GM23338 (cell line): ENCODE data around the gene CAMTA1. TPM values are rescaled to one million over a fixed set of nuclear protein-coding genes. Genes with fewer than 3 reads are reported as not detected.

Source experiments
- ATAC-seq: fragments of 200-7000 bp; cut with Tn5 transposase; 3 replicates; pipeline ENCODE4 v1.9.1; 2020
- DNase-seq: peaks from one replicate; pipeline ENCODE4 v3.0.0-alpha.2; 2015; ENCODE audit warnings: low spot score
- H2AFZ ChIP-seq: fragments of 200-600 bp; sonication (generic); 2 replicates; pipeline ENCODE4 v1.8.0; 2016; ENCODE audit warnings: antibody characterized with exemption, mild to moderate bottlenecking, moderate library complexity
- H3F3A ChIP-seq: fragments of 200-600 bp; sonication (generic); replicated peaks from 2 replicates; pipeline ENCODE4 v1.8.0; 2017; ENCODE audit warnings: antibody characterized with exemption, mixed run types, low read depth
- H3K27ac ChIP-seq: fragments of 200-600 bp; sonication (generic); 2 replicates; pipeline ENCODE4 v1.6.1; 2016; ENCODE audit warnings: low read depth
- H3K27me3 ChIP-seq: fragments of 200-600 bp; sonication (generic); 2 replicates; pipeline ENCODE4 v1.8.0; 2016; ENCODE audit warnings: mild to moderate bottlenecking, mixed run types, moderate library complexity; ENCODE audit not compliant: insufficient read depth
- H3K36me3 ChIP-seq: fragments of 200-600 bp; sonication (generic); 2 replicates; pipeline ENCODE4 v1.8.0; 2016; ENCODE audit warnings: mild to moderate bottlenecking; ENCODE audit not compliant: insufficient read depth
- H3K4me1 ChIP-seq: fragments of 200-600 bp; sonication (generic); 2 replicates; pipeline ENCODE4 v1.8.0; 2016; ENCODE audit warnings: mild to moderate bottlenecking, moderate library complexity; ENCODE audit not compliant: insufficient read depth
- H3K4me2 ChIP-seq: fragments of 200-600 bp; sonication (generic); 2 replicates; pipeline ENCODE4 v1.7.1; 2017; ENCODE audit warnings: mixed run types
- H3K4me3 ChIP-seq: fragments of 200-600 bp; sonication (generic); 2 replicates; pipeline ENCODE4 v1.6.1; 2016; ENCODE audit warnings: mixed run types
- H3K79me2 ChIP-seq: fragments of 200-600 bp; sonication (generic); replicated peaks from 2 replicates; pipeline ENCODE4 v1.8.0; 2017; ENCODE audit warnings: mild to moderate bottlenecking; ENCODE audit not compliant: insufficient read depth
- H3K9me2 ChIP-seq: fragments of 200-600 bp; sonication (generic); 2 replicates; pipeline ENCODE4 v1.8.0; 2017; ENCODE audit not compliant: insufficient read depth
- H4K20me1 ChIP-seq: fragments of 200-600 bp; sonication (generic); replicated peaks from 2 replicates; pipeline ENCODE4 v1.8.0; 2017; ENCODE audit warnings: mild to moderate bottlenecking; ENCODE audit not compliant: insufficient read depth
- H3K27ac Mint-ChIP-seq: 2 replicates; pipeline ENCODE4 v1.8.0; 2020; ENCODE audit warnings: inconsistent platforms, mild to moderate bottlenecking, moderate library complexity, mixed read lengths
- H3K27me3 Mint-ChIP-seq: 3 replicates; pipeline ENCODE4 v1.8.0; 2022; ENCODE audit warnings: low read depth, mild to moderate bottlenecking, moderate library complexity, mixed read lengths, inconsistent platforms; ENCODE audit not compliant: insufficient read depth, poor library complexity
- H3K36me3 Mint-ChIP-seq: 3 replicates; pipeline ENCODE4 v1.8.0; 2021; ENCODE audit warnings: low read depth, mild to moderate bottlenecking, inconsistent platforms, moderate library complexity, mixed read lengths
- H3K4me1 Mint-ChIP-seq: 3 replicates; pipeline ENCODE4 v1.8.0; 2020; ENCODE audit warnings: mild to moderate bottlenecking, inconsistent platforms, mixed read lengths
- H3K4me3 Mint-ChIP-seq: 3 replicates; pipeline ENCODE4 v1.8.0; 2021; ENCODE audit warnings: moderate library complexity, mild to moderate bottlenecking, inconsistent platforms, mixed read lengths
- H3K9me3 Mint-ChIP-seq: 3 replicates; pipeline ENCODE4 v1.8.0; 2020; ENCODE audit warnings: moderate library complexity, mild to moderate bottlenecking, inconsistent platforms, mixed read lengths
- CREB1 ChIP-seq: fragments of 250-450 bp; sonication (Bioruptor Pico); IDR thresholded peaks from 2 replicates; pipeline ENCODE4 v1.5.0; 2020; ENCODE audit warnings: low read depth, mild to moderate bottlenecking, moderate library complexity
- EZH2 ChIP-seq: fragments of 200-600 bp; sonication (generic); IDR thresholded peaks from one replicate; pipeline ENCODE4 v1.8.0; 2017; ENCODE audit warnings: antibody characterized with exemption, mild to moderate bottlenecking, low read depth; ENCODE audit not compliant: unreplicated experiment
- EZH2phosphoT487 ChIP-seq: fragments of 200-600 bp; sonication (generic); IDR thresholded peaks from one replicate; pipeline ENCODE4 v1.8.1; 2018; ENCODE audit warnings: antibody characterized with exemption; ENCODE audit not compliant: unreplicated experiment
- JUNB ChIP-seq: IDR thresholded peaks from one replicate; pipeline ENCODE4 v1.6.1; 2016; ENCODE audit warnings: antibody characterized with exemption; ENCODE audit not compliant: unreplicated experiment
- NANOG ChIP-seq: IDR thresholded peaks from 2 replicates; pipeline ENCODE4 v1.6.1; 2016; ENCODE audit warnings: antibody characterized with exemption, borderline replicate concordance
- STAT1 ChIP-seq: IDR thresholded peaks from one replicate; pipeline ENCODE4 v1.6.1; 2016; ENCODE audit warnings: antibody characterized with exemption; ENCODE audit not compliant: unreplicated experiment
- ZNF114 ChIP-seq: fragments of 250-450 bp; sonication (Bioruptor Pico); IDR thresholded peaks from 2 replicates; pipeline ENCODE4 v1.5.0; 2020; ENCODE audit warnings: mild to moderate bottlenecking, moderate library complexity
- ZNF331 ChIP-seq: fragments of 250-450 bp; sonication (Bioruptor Pico); IDR thresholded peaks from 2 replicates; pipeline ENCODE4 v1.5.0; 2020; ENCODE audit warnings: low read depth, mild to moderate bottlenecking, moderate library complexity
- polyA plus RNA-seq: library from polyadenylated mRNA; unstranded; fragments of >200 nt; fragmentation: Nextera tagmentation; extraction: Ambion mirVana; gene quantifications from 2 replicates; pipeline ENCODE4 v1.2.1, GENCODE V29; 2016
- total RNA-seq: library from RNA; depleted of rRNA; stranded (reverse); fragments of >200 nt; shearing (Covaris generic); gene quantifications from 2 replicates; pipeline ENCODE4 v1.2.3, GENCODE V29; 2014
- TF ChIP-seq, protein P1 (sequence below), 2 experiments: fragments of 200-600 bp in 1 of 2; sonication (generic) in 1 of 2; conservative IDR thresholded peaks; 2 replicates each; pipeline versions ENCODE4 v1.5.1 to v1.6.1; 2016 to 2017; ENCODE audit warnings: antibody characterized with exemption in 2 of 2, low read depth in 2 of 2, mild to moderate bottlenecking in 2 of 2, moderate library complexity in 1 of 2
- TF ChIP-seq, protein P2 (sequence below): fragments of 250-450 bp; sonication (Bioruptor Pico); IDR thresholded peaks from 2 replicates; pipeline ENCODE4 v1.5.0; 2020; ENCODE audit warnings: mild to moderate bottlenecking, moderate library complexity
- TF ChIP-seq, protein P3 (sequence below): IDR thresholded peaks from 2 replicates; pipeline ENCODE4 v1.6.1; 2016; ENCODE audit warnings: antibody characterized with exemption

The CAMTA1 gene
- total and polyA plus RNA-seq, 2 experiments from 2014 or later = 115 to 519 TPM

DNA sequence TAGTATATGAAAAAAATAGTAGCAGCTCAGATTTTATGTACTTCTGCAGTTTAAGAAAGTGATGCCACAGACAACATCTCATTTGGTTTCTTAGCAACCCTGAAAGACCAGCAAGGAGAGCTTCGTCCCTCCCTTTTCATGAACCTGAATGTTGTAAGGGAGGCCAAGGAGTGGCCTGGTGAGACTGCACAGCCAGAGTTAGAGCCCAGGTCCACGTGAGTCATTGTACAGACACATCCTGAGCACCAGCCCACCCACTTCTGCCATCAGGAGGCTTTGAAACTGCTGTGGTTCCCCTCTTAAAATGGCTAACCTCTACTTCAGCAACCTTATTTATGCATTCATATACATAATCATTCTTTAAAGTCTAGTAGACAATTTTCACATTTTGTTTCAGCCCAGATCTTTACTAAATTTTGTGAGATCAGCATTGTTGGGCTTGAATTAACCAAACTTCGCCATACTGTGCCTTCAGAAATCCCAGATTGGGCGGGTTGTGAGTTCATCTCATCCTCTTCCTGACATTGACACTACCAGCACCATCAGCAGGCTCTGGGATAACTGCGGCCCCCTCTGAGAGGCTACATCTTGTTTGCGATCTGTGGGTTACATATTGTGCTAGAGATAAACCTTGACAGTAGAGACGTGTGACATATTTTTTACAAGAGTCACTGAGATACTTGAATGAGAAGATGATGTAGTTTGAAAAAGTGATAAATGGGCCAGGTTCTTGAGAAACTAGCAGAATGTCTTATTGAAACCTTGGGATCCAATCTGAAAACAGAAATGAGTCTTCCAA is 106.7 kb downstream of the CAMTA1 start:
- Histone ChIP-seq H3K4me1 (no peaks in the 10 kb centered on the region), H2AFZ (no peak overlapping the region), H4K20me1 (peaks cover 14% of the 10 kb centered on the region; the same call in 1 of the 2 replicates), H3K9me2 (no peaks in the 10 kb centered on the region), H3K27me3 (no peaks in the 10 kb centered on the region), H3K79me2 (0 out of 2 replicates have a peak, but pooled peaks cover 3% of the 10 kb centered on the region), H3F3A (no peaks in the 10 kb centered on the region), H3K4me3 (no peak overlapping the region), H3K27ac (no peak overlapping the region), H3K36me3 (no peaks in the 10 kb centered on the region), H3K4me2 (no peak overlapping the region)
- Mint-ChIP-seq H3K4me1 (peaks cover 10% of the 10 kb centered on the region; the same call in 2 of the 3 replicates), H3K4me3 (no peak overlapping the region), H3K27me3 (no peaks in the 10 kb centered on the region), H3K36me3 (no peaks in the 10 kb centered on the region), H3K27ac (no peak overlapping the region), H3K9me3 (no peaks in the 10 kb centered on the region)
- no peak for TF ChIP-seq STAT1
- TF ChIP-seq NANOG = no peak
- TF ChIP-seq, protein P1, sequence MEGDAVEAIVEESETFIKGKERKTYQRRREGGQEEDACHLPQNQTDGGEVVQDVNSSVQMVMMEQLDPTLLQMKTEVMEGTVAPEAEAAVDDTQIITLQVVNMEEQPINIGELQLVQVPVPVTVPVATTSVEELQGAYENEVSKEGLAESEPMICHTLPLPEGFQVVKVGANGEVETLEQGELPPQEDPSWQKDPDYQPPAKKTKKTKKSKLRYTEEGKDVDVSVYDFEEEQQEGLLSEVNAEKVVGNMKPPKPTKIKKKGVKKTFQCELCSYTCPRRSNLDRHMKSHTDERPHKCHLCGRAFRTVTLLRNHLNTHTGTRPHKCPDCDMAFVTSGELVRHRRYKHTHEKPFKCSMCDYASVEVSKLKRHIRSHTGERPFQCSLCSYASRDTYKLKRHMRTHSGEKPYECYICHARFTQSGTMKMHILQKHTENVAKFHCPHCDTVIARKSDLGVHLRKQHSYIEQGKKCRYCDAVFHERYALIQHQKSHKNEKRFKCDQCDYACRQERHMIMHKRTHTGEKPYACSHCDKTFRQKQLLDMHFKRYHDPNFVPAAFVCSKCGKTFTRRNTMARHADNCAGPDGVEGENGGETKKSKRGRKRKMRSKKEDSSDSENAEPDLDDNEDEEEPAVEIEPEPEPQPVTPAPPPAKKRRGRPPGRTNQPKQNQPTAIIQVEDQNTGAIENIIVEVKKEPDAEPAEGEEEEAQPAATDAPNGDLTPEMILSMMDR (conservative IDR thresholded peaks at IDR 0.05; ENCODE audit: low read depth in 2 of 2) = no peak
- TF ChIP-seq EZH2 = no peak
- TF ChIP-seq ZNF114 (CRISPR knock-in tag) = no peak
- no peak for TF ChIP-seq ZNF331 (CRISPR knock-in tag)
- no peak for TF ChIP-seq JUNB
- TF ChIP-seq, protein P2, sequence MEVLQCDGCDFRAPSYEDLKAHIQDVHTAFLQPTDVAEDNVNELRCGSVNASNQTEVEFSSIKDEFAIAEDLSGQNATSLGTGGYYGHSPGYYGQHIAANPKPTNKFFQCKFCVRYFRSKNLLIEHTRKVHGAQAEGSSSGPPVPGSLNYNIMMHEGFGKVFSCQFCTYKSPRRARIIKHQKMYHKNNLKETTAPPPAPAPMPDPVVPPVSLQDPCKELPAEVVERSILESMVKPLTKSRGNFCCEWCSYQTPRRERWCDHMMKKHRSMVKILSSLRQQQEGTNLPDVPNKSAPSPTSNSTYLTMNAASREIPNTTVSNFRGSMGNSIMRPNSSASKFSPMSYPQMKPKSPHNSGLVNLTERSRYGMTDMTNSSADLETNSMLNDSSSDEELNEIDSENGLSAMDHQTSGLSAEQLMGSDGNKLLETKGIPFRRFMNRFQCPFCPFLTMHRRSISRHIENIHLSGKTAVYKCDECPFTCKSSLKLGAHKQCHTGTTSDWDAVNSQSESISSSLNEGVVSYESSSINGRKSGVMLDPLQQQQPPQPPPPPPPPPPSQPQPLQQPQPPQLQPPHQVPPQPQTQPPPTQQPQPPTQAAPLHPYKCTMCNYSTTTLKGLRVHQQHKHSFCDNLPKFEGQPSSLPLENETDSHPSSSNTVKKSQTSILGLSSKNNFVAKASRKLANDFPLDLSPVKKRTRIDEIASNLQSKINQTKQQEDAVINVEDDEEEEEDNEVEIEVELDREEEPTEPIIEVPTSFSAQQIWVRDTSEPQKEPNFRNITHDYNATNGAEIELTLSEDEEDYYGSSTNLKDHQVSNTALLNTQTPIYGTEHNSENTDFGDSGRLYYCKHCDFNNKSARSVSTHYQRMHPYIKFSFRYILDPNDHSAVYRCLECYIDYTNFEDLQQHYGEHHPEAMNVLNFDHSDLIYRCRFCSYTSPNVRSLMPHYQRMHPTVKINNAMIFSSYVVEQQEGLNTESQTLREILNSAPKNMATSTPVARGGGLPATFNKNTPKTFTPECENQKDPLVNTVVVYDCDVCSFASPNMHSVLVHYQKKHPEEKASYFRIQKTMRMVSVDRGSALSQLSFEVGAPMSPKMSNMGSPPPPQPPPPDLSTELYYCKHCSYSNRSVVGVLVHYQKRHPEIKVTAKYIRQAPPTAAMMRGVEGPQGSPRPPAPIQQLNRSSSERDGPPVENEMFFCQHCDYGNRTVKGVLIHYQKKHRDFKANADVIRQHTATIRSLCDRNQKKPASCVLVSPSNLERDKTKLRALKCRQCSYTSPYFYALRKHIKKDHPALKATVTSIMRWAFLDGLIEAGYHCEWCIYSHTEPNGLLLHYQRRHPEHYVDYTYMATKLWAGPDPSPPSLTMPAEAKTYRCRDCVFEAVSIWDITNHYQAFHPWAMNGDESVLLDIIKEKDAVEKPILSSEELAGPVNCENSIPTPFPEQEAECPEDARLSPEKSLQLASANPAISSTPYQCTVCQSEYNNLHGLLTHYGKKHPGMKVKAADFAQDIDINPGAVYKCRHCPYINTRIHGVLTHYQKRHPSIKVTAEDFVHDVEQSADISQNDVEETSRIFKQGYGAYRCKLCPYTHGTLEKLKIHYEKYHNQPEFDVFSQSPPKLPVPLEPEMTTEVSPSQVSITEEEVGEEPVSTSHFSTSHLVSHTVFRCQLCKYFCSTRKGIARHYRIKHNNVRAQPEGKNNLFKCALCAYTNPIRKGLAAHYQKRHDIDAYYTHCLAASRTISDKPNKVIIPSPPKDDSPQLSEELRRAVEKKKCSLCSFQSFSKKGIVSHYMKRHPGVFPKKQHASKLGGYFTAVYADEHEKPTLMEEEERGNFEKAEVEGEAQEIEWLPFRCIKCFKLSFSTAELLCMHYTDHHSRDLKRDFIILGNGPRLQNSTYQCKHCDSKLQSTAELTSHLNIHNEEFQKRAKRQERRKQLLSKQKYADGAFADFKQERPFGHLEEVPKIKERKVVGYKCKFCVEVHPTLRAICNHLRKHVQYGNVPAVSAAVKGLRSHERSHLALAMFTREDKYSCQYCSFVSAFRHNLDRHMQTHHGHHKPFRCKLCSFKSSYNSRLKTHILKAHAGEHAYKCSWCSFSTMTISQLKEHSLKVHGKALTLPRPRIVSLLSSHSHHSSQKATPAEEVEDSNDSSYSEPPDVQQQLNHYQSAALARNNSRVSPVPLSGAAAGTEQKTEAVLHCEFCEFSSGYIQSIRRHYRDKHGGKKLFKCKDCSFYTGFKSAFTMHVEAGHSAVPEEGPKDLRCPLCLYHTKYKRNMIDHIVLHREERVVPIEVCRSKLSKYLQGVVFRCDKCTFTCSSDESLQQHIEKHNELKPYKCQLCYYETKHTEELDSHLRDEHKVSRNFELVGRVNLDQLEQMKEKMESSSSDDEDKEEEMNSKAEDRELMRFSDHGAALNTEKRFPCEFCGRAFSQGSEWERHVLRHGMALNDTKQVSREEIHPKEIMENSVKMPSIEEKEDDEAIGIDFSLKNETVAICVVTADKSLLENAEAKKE (CRISPR knock-in tag) = no peak
- TF ChIP-seq CREB1 = no peak
- TF ChIP-seq, protein P3, sequence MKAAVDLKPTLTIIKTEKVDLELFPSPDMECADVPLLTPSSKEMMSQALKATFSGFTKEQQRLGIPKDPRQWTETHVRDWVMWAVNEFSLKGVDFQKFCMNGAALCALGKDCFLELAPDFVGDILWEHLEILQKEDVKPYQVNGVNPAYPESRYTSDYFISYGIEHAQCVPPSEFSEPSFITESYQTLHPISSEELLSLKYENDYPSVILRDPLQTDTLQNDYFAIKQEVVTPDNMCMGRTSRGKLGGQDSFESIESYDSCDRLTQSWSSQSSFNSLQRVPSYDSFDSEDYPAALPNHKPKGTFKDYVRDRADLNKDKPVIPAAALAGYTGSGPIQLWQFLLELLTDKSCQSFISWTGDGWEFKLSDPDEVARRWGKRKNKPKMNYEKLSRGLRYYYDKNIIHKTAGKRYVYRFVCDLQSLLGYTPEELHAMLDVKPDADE = no peak
- TF ChIP-seq EZH2phosphoT487 = no peak
- ATAC-seq (no peak), DNase-seq (no peak)
